Kidney tubule cell (primary cell): ENCODE results near the gene EOLA2.
A peak's percentile ranks its signal among the peaks of the same experiment; 100 is the strongest.
"Not testable (repeated sequence)": the region's sequence is repeated elsewhere in the genome, so short reads cannot be mapped to it uniquely, and the experiment has no call there.

Source experiments
- DNase-seq: peaks from one replicate; pipeline ENCODE4 v3.0.0-alpha.2; 2018; ENCODE audit warnings: low spot score

EOLA2 gene

GRCh38 chrX:149932970-149933369 is 5.3 kb downstream of the EOLA2 start:
- not testable (repeated sequence) for DNase-seq

- not testable (repeated sequence) for DNase-seq
Measured at GRCh38 chrX:149932150-149932549, 6.1 kb downstream of the EOLA2 start.

GRCh38 chrX:149931355-149931754 is 6.9 kb downstream of the EOLA2 start:
- not testable (repeated sequence) for DNase-seq

GRCh38 chrX:149929400-149929799 is 8.9 kb downstream of the EOLA2 start, which contains the start of gene HSFX4:
TSS of gene HSFX4 (plus strand) at chrX:149929573. CDS start at chrX:149929645, 72 bp downstream.
- not testable (repeated sequence) for DNase-seq

GRCh38 chrX:149928635-149929034 is 9.7 kb downstream of the EOLA2 start:
- not testable (repeated sequence) for DNase-seq

- DNase-seq = not testable (repeated sequence)
Measured at GRCh38 chrX:149927964-149928258, 10.4 kb downstream of the EOLA2 start.

- not testable (repeated sequence) for DNase-seq
Measured at GRCh38 chrX:149927245-149927963, 10.9 kb downstream of the EOLA2 start.

- not testable (repeated sequence) for DNase-seq
Measured at GRCh38 chrX:149924434-149924833, 13.9 kb downstream of the EOLA2 start.

- DNase-seq = not testable (repeated sequence)
Measured at GRCh38 chrX:149923836-149924235, 14.5 kb downstream of the EOLA2 start.

- no peak for DNase-seq
Measured at GRCh38 chrX:149916745-149917392, 21.4 kb downstream of the EOLA2 start.

GRCh38 chrX:149910178-149910695 is 28.1 kb downstream of the EOLA2 start:
- DNase-seq = no peak

- DNase-seq = no peak
Measured at GRCh38 chrX:149909324-149910177, 28.7 kb downstream of the EOLA2 start.

- DNase-seq = no peak
Measured at GRCh38 chrX:149908727-149909126, 29.6 kb downstream of the EOLA2 start.

- DNase-seq = no peak
Measured at GRCh38 chrX:149908308-149908707, 30.0 kb downstream of the EOLA2 start.

GRCh38 chrX:149903889-149904748 is 34.2 kb downstream of the EOLA2 start:
- peak; percentile 17 for DNase-seq

GRCh38 chrX:149898554-149898953 is 39.7 kb downstream of the EOLA2 start:
- no peak for DNase-seq

GRCh38 chrX:149890828-149891227 is 47.5 kb downstream of the EOLA2 start:
- not testable (repeated sequence) for DNase-seq
